WTC11 (cell line): Measurements from ENCODE around the gene ZFP3. TPM values are rescaled to one million over a fixed set of nuclear protein-coding genes. Genes with fewer than 3 reads are reported as not detected.
"Not testable (repeated sequence)": the region's sequence is repeated elsewhere in the genome, so short reads cannot be mapped to it uniquely, and the experiment has no call there.

Experiments
- ATAC-seq: fragments of 200-7000 bp; cut with Tn5 transposase; 2 replicates; pipeline ENCODE4 v1.10.0; 2021; ENCODE audit warnings: mild to moderate bottlenecking, moderate library complexity
- CTCF ChIA-PET: fragments of 300-600 bp; sonication (Branson Sonifier 250); formaldehyde crosslinking; loops from one replicate; lab custom pipeline; 2021; ENCODE audit warnings: antibody characterized with exemption; lab: Charles Lee
- POLR2A ChIA-PET: fragments of 350-600 bp; sonication (Branson Sonifier 250); formaldehyde crosslinking; loops from one replicate; lab custom pipeline; 2021; ENCODE audit warnings: antibody characterized with exemption; lab: Charles Lee
- DNase-seq: peaks from one replicate; pipeline ENCODE4 v3.0.0; 2021; ENCODE audit warnings: low spot score
- H3K27ac Mint-ChIP-seq: 2 replicates; pipeline ENCODE4 v1.8.0; 2021; ENCODE audit warnings: mixed read lengths
- H3K27me3 Mint-ChIP-seq: 2 replicates; pipeline ENCODE4 v1.8.0; 2021; ENCODE audit warnings: low read depth, mild to moderate bottlenecking, moderate library complexity, mixed read lengths
- H3K36me3 Mint-ChIP-seq: 2 replicates; pipeline ENCODE4 v1.8.0; 2021; ENCODE audit warnings: mixed read lengths
- H3K4me1 Mint-ChIP-seq: 2 replicates; pipeline ENCODE4 v1.8.0; 2022; ENCODE audit warnings: mixed read lengths
- H3K4me3 Mint-ChIP-seq: 2 replicates; pipeline ENCODE4 v1.8.0; 2021; ENCODE audit warnings: mild to moderate bottlenecking, moderate library complexity, mixed read lengths
- H3K9me3 Mint-ChIP-seq: 2 replicates; pipeline ENCODE4 v1.8.0; 2021; ENCODE audit warnings: mixed read lengths
- ATF1 ChIP-seq: sonication (generic); formaldehyde crosslinking; IDR thresholded peaks from 2 replicates; pipeline ENCODE4 v1.8.1; 2023; ENCODE audit warnings: mild to moderate bottlenecking, moderate library complexity, missing genetic modification reagents
- FOXK1 ChIP-seq: sonication (generic); formaldehyde crosslinking; IDR thresholded peaks from 2 replicates; pipeline ENCODE4 v1.8.0; 2022; ENCODE audit warnings: mild to moderate bottlenecking, moderate library complexity, missing genetic modification reagents
- FOXP4 ChIP-seq: sonication (generic); formaldehyde crosslinking; IDR thresholded peaks from 2 replicates; pipeline ENCODE4 v1.8.0; 2022; ENCODE audit warnings: mild to moderate bottlenecking, missing genetic modification reagents
- HMGA2 ChIP-seq: fragments of 250-450 bp; sonication (Bioruptor Pico); IDR thresholded peaks from 2 replicates; pipeline ENCODE4 v1.4.0; 2021; ENCODE audit warnings: mild to moderate bottlenecking, moderate library complexity
- IRF2 ChIP-seq: sonication (generic); formaldehyde crosslinking; IDR thresholded peaks from 2 replicates; pipeline ENCODE4 v1.8.0; 2022; ENCODE audit warnings: low read depth, missing genetic modification reagents, borderline replicate concordance
- JAZF1 ChIP-seq: fragments of 250-450 bp; sonication (Bioruptor Pico); IDR thresholded peaks from 2 replicates; pipeline ENCODE4 v1.9.0; 2021; ENCODE audit warnings: moderate library complexity, mild to moderate bottlenecking, inconsistent platforms
- MXD4 ChIP-seq: fragments of 250-450 bp; sonication (Bioruptor Pico); IDR thresholded peaks from 2 replicates; pipeline ENCODE4 v1.8.0; 2021; ENCODE audit warnings: mild to moderate bottlenecking, moderate library complexity, borderline replicate concordance
- PREB ChIP-seq: sonication (generic); formaldehyde crosslinking; IDR thresholded peaks from 2 replicates; pipeline ENCODE4 v1.8.1; 2022; ENCODE audit warnings: mild to moderate bottlenecking, missing genetic modification reagents, moderate library complexity, borderline replicate concordance
- SMAD3 ChIP-seq: sonication (generic); formaldehyde crosslinking; IDR thresholded peaks from 2 replicates; pipeline ENCODE4 v1.8.0; 2022; ENCODE audit warnings: missing genetic modification reagents, mild to moderate bottlenecking, borderline replicate concordance
- TEAD1 ChIP-seq: sonication (generic); formaldehyde crosslinking; IDR thresholded peaks from 2 replicates; pipeline ENCODE4 v1.8.0; 2022; ENCODE audit warnings: mild to moderate bottlenecking, missing genetic modification reagents
- TEAD4 ChIP-seq: sonication (generic); formaldehyde crosslinking; IDR thresholded peaks from 2 replicates; pipeline ENCODE4 v1.8.0; 2022; ENCODE audit warnings: mild to moderate bottlenecking, missing genetic modification reagents
- total RNA-seq: library from RNA; stranded (reverse); gene quantifications from 3 replicates; pipeline ENCODE4 v1.2.3, GENCODE V29; 2021

Gene ZFP3
- total RNA-seq, 1 experiment from 2014 or later = 0.66 TPM

GRCh38 chr17:5128387-5128786, 50.1 kb downstream of the ZFP3 start:
- CTCF ChIA-PET, ATAC-seq, H3K4me3 Mint-ChIP-seq, H3K9me3 Mint-ChIP-seq, POLR2A ChIA-PET, H3K27me3 Mint-ChIP-seq, DNase-seq, H3K36me3 Mint-ChIP-seq, H3K4me1 Mint-ChIP-seq, H3K27ac Mint-ChIP-seq: not testable (repeated sequence)

GRCh38 chr17:5128905-5129535, 50.8 kb downstream of the ZFP3 start:
- Mint-ChIP-seq H3K27me3 (peaks cover 7% of the 10 kb centered on the region), H3K27ac (no peak overlapping the region), H3K4me1 (no peaks in the 10 kb centered on the region), H3K36me3 (no peaks in the 10 kb centered on the region), H3K4me3 (no peak overlapping the region), H3K9me3 (no peaks in the 10 kb centered on the region)
- no peak for ATAC-seq
- no peak for DNase-seq
- POLR2A ChIA-PET = interaction anchor here (0.6 kb wide), 1 partner anchor 63 kb away, joined by 3 read pairs; no protein-coding TSS in a partner anchor
- CTCF ChIA-PET = no interaction called here
- TF ChIP-seq IRF2 (CRISPR knock-in tag) = no peak
- TF ChIP-seq FOXK1 (CRISPR knock-in tag) = no peak
- TF ChIP-seq ATF1 (CRISPR knock-in tag) = no peak
- TF ChIP-seq TEAD1 (CRISPR knock-in tag) = no peak
- no peak for TF ChIP-seq HMGA2 (CRISPR knock-in tag)
- no peak for TF ChIP-seq MXD4 (CRISPR knock-in tag)
- no peak for TF ChIP-seq TEAD4 (CRISPR knock-in tag)
- no peak for TF ChIP-seq SMAD3 (CRISPR knock-in tag)
- no peak for TF ChIP-seq PREB
- no peak for TF ChIP-seq JAZF1 (CRISPR knock-in tag)
- TF ChIP-seq FOXP4 = no peak

- POLR2A ChIA-PET = interaction anchor here (0.6 kb wide), 1 partner anchor 62 kb away, joined by 3 read pairs; no protein-coding TSS in a partner anchor
- H3K27ac Mint-ChIP-seq, DNase-seq, H3K4me3 Mint-ChIP-seq, H3K4me1 Mint-ChIP-seq, H3K36me3 Mint-ChIP-seq, ATAC-seq, H3K27me3 Mint-ChIP-seq, CTCF ChIA-PET, H3K9me3 Mint-ChIP-seq: not testable (repeated sequence)
Measured at GRCh38 chr17:5129770-5130169, 51.5 kb downstream of the ZFP3 start.

GRCh38 chr17:5130261-5130660, 52.0 kb downstream of the ZFP3 start:
- H3K27me3 Mint-ChIP-seq, H3K36me3 Mint-ChIP-seq, ATAC-seq, H3K9me3 Mint-ChIP-seq, H3K4me3 Mint-ChIP-seq, CTCF ChIA-PET, DNase-seq, H3K4me1 Mint-ChIP-seq, POLR2A ChIA-PET, H3K27ac Mint-ChIP-seq: not testable (repeated sequence)

GRCh38 chr17:5130687-5131086, 52.4 kb downstream of the ZFP3 start:
- DNase-seq, CTCF ChIA-PET, H3K27ac Mint-ChIP-seq, H3K36me3 Mint-ChIP-seq, H3K4me1 Mint-ChIP-seq, H3K27me3 Mint-ChIP-seq, H3K4me3 Mint-ChIP-seq, H3K9me3 Mint-ChIP-seq, ATAC-seq: not testable (repeated sequence)
- POLR2A ChIA-PET = interaction anchor here (0.6 kb wide), 1 partner anchor 263 kb away, joined by 4 read pairs; no protein-coding TSS in a partner anchor
